Hematopoietic multipotent progenitor cell treated with erythropoietin and hydrocortisone succinate and interleukin-3 and kit ligand, for 4 days (in vitro differentiated cells): Measurements from ENCODE around the gene PCCA.
A peak's percentile ranks its signal among the peaks of the same experiment; 100 is the strongest.

Source experiments
- DNase-seq: peaks from one replicate; pipeline ENCODE4 v3.0.0-alpha.2; 2015

The PCCA gene

GRCh38 chr13:100436099-100436498 is 347.2 kb downstream of the PCCA start:
- DNase-seq, result no peak

DNA sequence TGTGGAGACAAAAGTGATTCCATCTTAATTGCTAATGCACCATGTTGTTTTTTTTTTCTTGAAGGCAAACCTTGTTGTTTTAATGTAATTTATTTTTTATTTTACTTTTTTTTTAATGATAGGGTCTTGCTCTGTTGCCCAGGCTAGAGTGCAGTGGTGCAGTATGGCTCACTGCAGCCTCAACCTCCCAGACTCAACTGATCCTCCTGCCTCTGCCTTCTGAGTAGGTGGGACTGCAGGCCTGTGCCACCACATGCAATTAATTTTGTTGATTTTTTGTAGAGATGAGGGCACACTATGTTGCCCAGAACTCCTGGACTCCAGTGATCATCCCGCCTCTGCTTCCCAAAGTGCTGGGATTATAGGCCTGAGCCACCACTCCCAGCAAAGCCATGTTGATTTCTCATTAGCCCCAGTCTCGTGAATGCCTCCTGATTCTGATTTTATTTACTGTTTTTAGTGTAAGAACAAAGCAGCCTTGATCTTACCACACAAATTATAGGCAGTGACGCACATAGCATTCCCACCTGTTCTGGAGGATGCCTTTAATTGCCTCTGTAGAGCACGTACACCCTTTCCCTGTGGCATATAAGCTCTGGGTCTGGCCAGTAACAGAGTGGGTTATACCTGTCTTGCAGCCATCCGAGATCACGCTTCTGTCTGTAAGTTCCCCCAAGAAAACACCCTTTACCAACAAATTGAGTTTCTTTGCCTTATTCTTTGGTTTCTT is 349.3 kb downstream of the PCCA start:
- DNase-seq, result no peak

DNA sequence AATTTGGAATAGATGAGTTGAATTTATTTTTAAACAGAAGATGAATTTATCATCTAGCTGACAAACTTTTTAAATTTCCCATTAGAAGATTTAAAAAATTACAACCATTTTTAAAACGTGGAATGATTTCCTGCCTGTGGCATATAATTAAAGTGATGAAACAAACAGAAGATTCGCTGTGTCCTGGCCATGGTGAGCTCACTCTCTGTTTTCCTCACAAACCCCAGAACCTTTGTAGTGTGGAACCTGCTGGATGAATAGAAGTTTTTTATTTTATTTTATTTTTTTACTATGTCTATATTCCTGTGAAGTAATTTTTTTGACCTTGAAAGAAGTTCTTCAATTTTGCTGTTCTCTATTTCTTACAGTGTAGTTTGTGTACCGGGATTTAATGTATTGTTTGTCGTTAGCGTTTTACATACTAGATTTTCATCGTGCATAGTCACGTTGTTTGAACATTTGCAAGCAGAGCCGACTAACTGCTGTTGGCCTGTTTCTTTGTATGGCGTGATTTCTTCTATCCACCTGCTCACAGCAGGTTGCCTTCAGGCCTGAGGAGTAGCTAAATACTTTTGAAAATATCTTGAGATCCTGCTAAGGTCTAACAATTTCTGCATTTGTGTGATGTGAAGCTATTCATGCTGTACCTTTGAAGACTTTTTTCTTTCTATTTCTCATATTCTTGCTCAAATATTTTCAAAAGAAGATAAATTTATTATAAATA is 350.5 kb downstream of the PCCA start:
- DNase-seq, result no peak

- DNase-seq, result no peak
These were observed 352.0 kb downstream of the PCCA start for GRCh38 chr13:100440751-100441425.

DNA sequence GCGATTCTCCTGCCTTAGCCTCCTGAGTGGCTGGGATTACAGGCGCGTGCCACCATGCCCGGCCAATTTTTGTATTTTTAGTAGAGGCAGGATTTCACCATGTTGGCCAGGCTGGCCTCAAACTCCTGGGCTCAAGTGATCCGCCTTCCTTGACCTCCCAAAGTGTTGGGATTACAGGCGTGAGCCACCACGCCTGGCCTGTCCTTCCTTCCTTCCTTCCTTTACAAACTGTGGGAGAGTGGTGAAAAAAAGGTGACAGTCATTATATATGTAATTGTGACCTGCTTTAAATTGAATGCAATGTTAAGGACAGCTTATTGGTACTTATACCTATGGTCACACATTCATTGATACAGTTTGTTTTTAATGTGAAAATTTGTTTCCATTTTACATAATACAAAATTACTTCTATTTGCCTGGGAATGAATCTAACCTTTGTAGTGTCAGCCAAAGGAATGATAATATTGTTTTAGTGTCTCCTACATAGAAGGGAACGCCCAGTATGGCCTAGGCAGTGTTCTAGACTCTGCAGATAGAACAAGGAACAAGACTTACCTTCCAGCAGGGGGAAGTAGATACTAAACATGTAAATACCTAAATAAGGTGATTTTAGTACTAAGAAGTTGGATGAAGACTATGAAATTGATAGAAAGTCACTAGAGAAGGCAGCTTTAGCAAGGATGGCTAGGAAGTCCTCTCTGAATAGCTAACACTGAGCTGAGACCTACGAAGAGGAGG is 353.4 kb downstream of the PCCA start:
- DNase-seq, result no peak

GRCh38 chr13:100443278-100443997 is 354.5 kb downstream of the PCCA start:
- no peak for DNase-seq

GRCh38 chr13:100443998-100444328 is 355.1 kb downstream of the PCCA start:
- DNase-seq, result no peak

DNA sequence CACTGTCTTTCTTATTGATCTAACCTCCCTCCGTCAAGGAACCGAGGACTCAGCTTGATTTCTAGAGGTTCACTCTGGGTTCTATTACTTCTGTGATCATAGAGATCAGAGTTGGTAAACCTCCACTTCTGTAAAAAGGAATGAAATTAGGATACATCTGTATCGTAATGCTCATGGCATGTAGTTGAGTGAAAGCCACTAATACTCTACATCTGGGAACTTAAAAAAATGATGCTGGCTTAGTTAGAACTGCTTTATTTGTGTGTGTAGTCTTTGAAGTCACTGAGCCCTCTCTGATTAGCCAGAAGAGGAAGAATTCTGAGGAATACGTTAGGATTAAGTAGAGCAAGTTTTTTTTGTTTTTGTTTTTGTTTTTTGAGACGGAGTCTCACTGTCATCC is 358.9 kb downstream of the PCCA start:
- no peak for DNase-seq

GRCh38 chr13:100451923-100452322 is 363.0 kb downstream of the PCCA start:
- no peak for DNase-seq

DNA sequence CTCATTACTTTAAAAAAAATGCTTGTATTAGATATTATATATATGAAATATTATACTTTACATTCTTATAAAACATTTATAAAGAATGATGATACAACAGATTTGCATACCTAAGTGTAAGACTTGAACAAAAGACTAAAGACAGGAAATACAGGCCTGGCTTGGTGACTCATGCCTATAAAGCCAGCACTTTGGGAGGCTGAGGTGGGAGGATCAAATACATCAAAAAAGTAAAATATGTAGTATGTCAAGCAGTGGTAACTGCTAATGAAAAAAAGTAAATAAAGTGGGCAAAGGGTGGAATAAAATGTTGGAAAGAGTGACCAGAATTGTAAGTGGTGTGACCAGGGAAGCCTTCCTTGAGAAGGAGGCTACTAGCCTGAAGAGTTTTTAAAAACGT is 366.0 kb downstream of the PCCA start:
- DNase-seq, result no peak

GRCh38 chr13:100458673-100459072 is 369.8 kb downstream of the PCCA start:
- no peak for DNase-seq

DNA sequence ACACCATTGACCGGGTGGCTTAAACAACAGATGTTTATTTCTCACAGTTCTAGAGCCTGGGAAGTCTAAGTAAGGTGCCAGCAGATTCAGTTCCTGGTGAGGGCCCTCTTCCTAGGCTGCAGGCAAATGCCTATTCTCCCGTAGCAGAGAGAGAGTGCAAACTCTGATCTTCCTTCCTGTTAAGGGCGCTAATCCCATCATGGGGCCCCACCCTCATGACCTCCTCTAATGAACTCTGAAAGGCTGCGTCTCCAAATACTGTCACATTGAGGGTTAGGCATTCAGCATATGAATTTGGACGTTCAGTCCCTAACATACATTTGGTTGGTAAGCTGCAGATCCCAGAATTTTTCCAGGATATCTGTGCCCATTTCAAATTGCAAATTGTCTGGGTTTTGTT is 370.9 kb downstream of the PCCA start:
- DNase-seq, result no peak

GRCh38 chr13:100460266-100460665 is 371.4 kb downstream of the PCCA start:
- no peak for DNase-seq

- no peak for DNase-seq
These were observed 371.9 kb downstream of the PCCA start for GRCh38 chr13:100460791-100461190.

DNA sequence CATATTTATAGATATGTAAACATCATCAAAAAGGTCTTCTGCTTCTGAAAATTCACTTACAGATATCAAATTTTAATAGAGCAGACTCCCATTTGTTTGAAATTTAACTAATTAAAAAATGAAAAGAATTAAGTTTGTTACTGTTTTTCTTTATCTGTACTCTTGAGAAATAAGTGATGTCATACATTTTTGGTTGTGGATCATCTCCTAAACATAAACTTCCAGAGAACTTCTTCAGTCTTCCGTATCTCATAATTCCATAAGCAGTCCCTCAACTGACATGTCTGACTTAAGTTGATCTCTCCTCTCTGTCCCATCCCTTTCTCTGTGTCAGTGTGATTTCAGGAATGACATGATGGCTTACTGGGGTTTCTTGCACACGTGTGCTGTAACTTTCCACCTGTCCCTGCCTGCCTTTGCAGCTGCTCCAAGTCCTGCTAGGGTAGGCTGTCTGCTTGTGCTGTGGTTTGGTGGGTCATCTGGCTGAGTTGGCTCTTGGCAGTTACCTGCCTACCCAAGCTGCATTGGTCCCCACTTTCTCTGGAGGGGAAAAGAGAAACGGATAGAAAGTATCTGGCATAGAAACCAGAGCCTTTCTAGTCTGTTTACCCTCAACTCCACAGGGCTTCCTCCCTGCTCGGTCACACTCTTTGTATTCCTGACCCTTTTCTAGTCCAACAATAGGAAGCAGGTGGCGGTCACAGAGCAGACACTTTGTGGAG is 372.6 kb downstream of the PCCA start:
- no peak for DNase-seq

GRCh38 chr13:100464006-100464405 is 375.1 kb downstream of the PCCA start:
- no peak for DNase-seq

- DNase-seq, result no peak
These were observed 376.7 kb downstream of the PCCA start for GRCh38 chr13:100465558-100465957.

DNA sequence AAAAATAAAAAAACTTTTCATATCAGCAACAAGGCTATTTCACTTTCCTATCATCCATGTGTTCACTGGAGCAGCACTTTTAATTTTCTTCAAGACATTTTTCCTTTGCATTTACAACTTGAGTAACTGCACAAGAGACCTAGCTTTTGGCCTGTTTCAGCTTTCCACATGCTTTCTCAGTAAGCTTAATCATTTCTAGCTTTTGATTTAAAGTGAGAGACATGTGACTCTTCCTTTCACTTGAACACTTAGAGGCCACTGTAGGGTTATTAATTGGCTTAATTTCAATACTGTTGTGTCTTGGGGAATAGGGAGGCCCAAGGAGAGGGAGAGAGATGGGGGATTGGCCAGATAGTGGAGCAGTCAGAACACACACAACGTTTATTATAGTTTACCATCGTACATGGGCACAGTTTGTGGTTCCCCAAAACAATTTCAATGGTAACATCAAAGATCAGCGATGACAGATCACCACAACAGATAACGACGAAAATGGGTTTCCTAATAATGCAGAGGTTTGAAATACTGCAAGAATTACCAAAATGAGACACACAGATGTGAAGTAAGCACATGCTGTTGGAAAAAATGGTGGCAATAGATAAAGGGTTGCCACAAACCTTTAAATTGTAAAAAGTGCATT is 382.1 kb downstream of the PCCA start:
- DNase-seq, result peak; percentile 49

DNA sequence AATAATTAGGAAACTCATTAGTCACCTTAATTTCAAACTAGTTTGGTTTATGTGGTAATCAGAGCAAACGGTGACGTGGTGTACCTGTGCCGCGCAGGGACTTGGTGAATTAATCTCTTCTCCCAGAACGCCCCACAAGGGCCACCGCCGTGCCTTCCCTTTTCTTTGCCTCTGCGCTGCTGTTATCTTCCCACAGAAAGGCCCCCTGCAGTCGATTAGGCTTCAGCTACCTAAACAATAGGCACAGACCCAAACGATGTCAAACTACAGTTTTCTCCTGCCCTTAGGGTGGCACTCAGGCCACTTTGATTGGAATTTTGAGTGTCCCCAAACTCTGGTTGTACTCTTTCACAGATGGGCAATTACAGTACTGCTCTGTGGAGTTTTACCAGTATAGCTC is 384.2 kb downstream of the PCCA start:
- no peak for DNase-seq

GRCh38 chr13:100473501-100474044 is 384.7 kb downstream of the PCCA start:
- DNase-seq, result no peak

DNA sequence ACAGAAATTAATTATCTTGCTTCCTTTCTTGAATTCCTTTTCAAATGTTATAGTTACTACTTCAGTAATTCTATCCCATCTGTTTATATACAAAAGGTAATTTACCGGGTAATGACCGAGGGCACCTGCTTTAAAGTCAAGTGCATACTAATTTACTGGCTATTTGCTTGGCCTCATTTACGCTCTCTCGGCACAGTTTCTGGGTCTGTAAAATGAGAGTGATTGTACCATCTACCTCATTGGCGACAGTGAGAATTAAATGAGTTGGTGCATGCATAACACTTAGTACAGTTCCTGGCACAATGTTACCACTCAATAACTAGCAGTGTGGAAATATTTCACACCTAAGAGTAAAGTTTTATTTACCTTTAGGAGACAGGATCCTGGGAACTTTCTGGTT is 388.1 kb downstream of the PCCA start:
- DNase-seq, result no peak
